ENCODE measurements around the gene PERM1. TPM values are rescaled to one million over a fixed set of nuclear protein-coding genes. Genes with fewer than 3 reads are reported as not detected.

The PERM1 gene
- total and polyA plus RNA-seq, 4 donors = under 0.01 to 0.06 TPM; not detected in 2

DNA sequence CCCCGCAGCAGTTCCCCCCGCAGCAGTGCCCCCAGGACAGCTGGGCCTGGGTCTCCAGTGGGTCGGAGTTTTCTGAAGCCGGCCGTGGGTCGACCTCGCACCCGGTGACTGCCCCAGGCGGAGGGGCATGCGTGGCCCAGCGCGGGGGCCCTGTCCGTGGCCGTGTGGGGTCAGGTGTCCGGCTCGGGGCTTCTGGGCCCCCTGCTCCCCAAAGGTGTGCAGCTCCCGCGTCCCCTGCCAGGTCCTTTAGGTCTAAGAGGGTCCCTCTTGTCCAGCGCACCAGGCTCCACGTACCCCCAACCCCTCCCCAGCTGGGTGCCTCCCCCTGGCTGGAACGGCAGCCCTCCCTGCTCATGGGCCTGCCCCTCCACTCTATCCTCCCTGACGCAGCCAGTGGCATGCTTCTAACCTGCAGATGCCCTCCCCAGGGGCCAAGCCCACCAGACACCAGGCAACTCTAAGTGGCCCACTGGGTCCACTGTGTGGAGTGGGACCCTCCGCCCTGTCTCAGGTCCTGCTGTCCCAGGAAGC is 23.9 kb upstream of the PERM1 start:
- WGBS = 58% methylated on average over 23 of the region's 23 CpGs
- TF ChIP-seq SP1 (IDR thresholded peaks at IDR 0.05) (no peak), EGR1 (IDR thresholded peaks at IDR 0.05; ENCODE audit: low read depth in 2 of 2) (no peak), FOXA1 (IDR thresholded peaks at IDR 0.05) (no peak), HNF4G (IDR thresholded peaks at IDR 0.05) (no peak), GABPA (IDR thresholded peaks at IDR 0.05 in 1 of 2, conservative IDR thresholded peaks at IDR 0.05 in 1 of 2) (no peak), RAD21 (IDR thresholded peaks at IDR 0.05) (no peak)
- TF ChIP-seq, protein P1, sequence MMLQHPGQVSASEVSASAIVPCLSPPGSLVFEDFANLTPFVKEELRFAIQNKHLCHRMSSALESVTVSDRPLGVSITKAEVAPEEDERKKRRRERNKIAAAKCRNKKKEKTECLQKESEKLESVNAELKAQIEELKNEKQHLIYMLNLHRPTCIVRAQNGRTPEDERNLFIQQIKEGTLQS (IDR thresholded peaks at IDR 0.05) = no peak
- TF ChIP-seq, protein P2, sequence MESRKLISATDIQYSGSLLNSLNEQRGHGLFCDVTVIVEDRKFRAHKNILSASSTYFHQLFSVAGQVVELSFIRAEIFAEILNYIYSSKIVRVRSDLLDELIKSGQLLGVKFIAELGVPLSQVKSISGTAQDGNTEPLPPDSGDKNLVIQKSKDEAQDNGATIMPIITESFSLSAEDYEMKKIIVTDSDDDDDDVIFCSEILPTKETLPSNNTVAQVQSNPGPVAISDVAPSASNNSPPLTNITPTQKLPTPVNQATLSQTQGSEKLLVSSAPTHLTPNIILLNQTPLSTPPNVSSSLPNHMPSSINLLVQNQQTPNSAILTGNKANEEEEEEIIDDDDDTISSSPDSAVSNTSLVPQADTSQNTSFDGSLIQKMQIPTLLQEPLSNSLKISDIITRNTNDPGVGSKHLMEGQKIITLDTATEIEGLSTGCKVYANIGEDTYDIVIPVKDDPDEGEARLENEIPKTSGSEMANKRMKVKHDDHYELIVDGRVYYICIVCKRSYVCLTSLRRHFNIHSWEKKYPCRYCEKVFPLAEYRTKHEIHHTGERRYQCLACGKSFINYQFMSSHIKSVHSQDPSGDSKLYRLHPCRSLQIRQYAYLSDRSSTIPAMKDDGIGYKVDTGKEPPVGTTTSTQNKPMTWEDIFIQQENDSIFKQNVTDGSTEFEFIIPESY (IDR thresholded peaks at IDR 0.05) = no peak

GRCh38 chr1:1004780-1005697 is 23.1 kb upstream of the PERM1 start:
- no peaks in the 10 kb centered on the region for H3K9me3 ChIP-seq (ENCODE audit: control insufficient read depth in 4 of 4, low read length in 3 of 4)
- H3K4me3 ChIP-seq (ENCODE audit: low read depth in 1 of 3, low read length in 3 of 3) = peak overlapping the region in 2 of 3 donors; percentile 41 to 49
- peak overlapping the region in 1 of 2 donors; percentile 81 for H3K9ac ChIP-seq (ENCODE audit: low read depth in 1 of 2, low read length in 2 of 2)
- H3K36me3 ChIP-seq (ENCODE audit: control insufficient read depth in 4 of 4, insufficient read depth in 3 of 4, low read depth in 1 of 4, low read length in 3 of 4) = no peaks in the 10 kb centered on the region
- peak overlapping the region; percentile 90 to 97 for H3K27ac ChIP-seq (ENCODE audit: low read depth in 1 of 2, low read length in 2 of 2)
- H3K4me1 ChIP-seq (ENCODE audit: control insufficient read depth in 4 of 4, insufficient read depth in 4 of 4, low read length in 3 of 4) = peaks cover 6 to 35% (median 28%) of the 10 kb centered on the region in 4 donors
- no peaks in the 10 kb centered on the region for H3K27me3 ChIP-seq (ENCODE audit: control insufficient read depth in 4 of 4, insufficient read depth in 4 of 4, low read length in 3 of 4)
- TF ChIP-seq MAX (IDR thresholded peaks at IDR 0.05) (peak; percentile 44), TAF1 (conservative IDR thresholded peaks at IDR 0.05) (no peak), YY1 (IDR thresholded peaks at IDR 0.05) (peak; percentile 69), HNF4A (conservative IDR thresholded peaks at IDR 0.05) (peak in 1 of 2 donors; percentile 38), RXRA (IDR thresholded peaks at IDR 0.05) (peak in 1 of 2 donors; percentile 16), SP1 (IDR thresholded peaks at IDR 0.05) (peak; percentile 44)
- DNase-seq (ENCODE audit: low spot score) = no peak
- WGBS = 30% methylated on average over 21 of the region's 21 CpGs

More for the DNA sequence above, 23.9 kb upstream of the PERM1 start:
- Histone ChIP-seq H3K4me1 (ENCODE audit: control insufficient read depth in 4 of 4, insufficient read depth in 4 of 4, low read length in 3 of 4) (peaks cover 6 to 29% (median 20%) of the 10 kb centered on the region in 4 donors), H3K9ac (ENCODE audit: low read depth in 1 of 2, low read length in 2 of 2) (peak overlapping the region in 1 of 2 donors; percentile 81), H3K36me3 (ENCODE audit: control insufficient read depth in 4 of 4, insufficient read depth in 3 of 4, low read depth in 1 of 4, low read length in 3 of 4) (no peaks in the 10 kb centered on the region), H3K9me3 (ENCODE audit: control insufficient read depth in 4 of 4, low read length in 3 of 4) (no peaks in the 10 kb centered on the region), H3K4me3 (ENCODE audit: low read depth in 1 of 3, low read length in 3 of 3) (peak overlapping the region in 2 of 3 donors; percentile 40 to 49), H3K27me3 (ENCODE audit: control insufficient read depth in 4 of 4, insufficient read depth in 4 of 4, low read length in 3 of 4) (no peaks in the 10 kb centered on the region), H3K27ac (ENCODE audit: low read depth in 1 of 2, low read length in 2 of 2) (peak overlapping the region; percentile 90 to 97)
- DNase-seq (ENCODE audit: low spot score) = no peak

DNA sequence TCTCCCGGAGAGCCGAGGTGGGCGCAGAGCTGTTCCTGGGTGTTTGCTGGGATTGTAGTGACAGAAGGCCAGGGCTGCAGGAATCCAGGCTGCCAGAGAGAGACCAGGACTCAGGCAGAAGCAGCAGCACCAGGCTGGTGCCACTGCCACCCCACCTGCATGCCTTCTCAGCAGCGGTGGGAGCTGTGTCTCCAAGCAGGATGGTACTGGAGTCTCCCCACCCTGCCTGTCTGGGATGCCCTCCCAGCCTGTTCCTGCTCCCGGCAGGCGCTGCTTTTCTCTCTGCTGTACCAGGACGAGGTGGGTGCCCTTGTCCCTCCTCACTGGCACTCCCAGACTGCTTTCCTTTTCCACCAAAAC is 22.5 kb upstream of the PERM1 start:
- no peak overlapping the region for H3K9ac ChIP-seq (ENCODE audit: low read depth in 1 of 2, low read length in 2 of 2)
- WGBS = 75% methylated on average over 7 of the region's 7 CpGs
- DNase-seq (ENCODE audit: low spot score) = no peak
- no peak overlapping the region for H3K4me3 ChIP-seq (ENCODE audit: low read depth in 1 of 3, low read length in 3 of 3)
- H3K4me1 ChIP-seq (ENCODE audit: control insufficient read depth in 4 of 4, insufficient read depth in 4 of 4, low read length in 3 of 4) = peaks cover 6 to 39% (median 34%) of the 10 kb centered on the region in 4 donors
- peaks cover 0 to 5% (median 0%) of the 10 kb centered on the region in 4 donors for H3K27me3 ChIP-seq (ENCODE audit: control insufficient read depth in 4 of 4, insufficient read depth in 4 of 4, low read length in 3 of 4)
- no peaks in the 10 kb centered on the region for H3K36me3 ChIP-seq (ENCODE audit: control insufficient read depth in 4 of 4, insufficient read depth in 3 of 4, low read depth in 1 of 4, low read length in 3 of 4)
- H3K9me3 ChIP-seq (ENCODE audit: control insufficient read depth in 4 of 4, low read length in 3 of 4) = no peaks in the 10 kb centered on the region
- no peak overlapping the region for H3K27ac ChIP-seq (ENCODE audit: low read depth in 1 of 2, low read length in 2 of 2)
- no peak for TF ChIP-seq FOXA2 (IDR thresholded peaks at IDR 0.05)
- no peak for TF ChIP-seq HNF4A (conservative IDR thresholded peaks at IDR 0.05)
- no peak for TF ChIP-seq REST (IDR thresholded peaks at IDR 0.05)
- no peak for TF ChIP-seq GABPA (IDR thresholded peaks at IDR 0.05 in 1 of 2, conservative IDR thresholded peaks at IDR 0.05 in 1 of 2)
- no peak for TF ChIP-seq MAX (IDR thresholded peaks at IDR 0.05)
- no peak for TF ChIP-seq SP1 (IDR thresholded peaks at IDR 0.05)
- no peak for TF ChIP-seq NR2F2 (IDR thresholded peaks at IDR 0.05)
- TF ChIP-seq, protein P2 (IDR thresholded peaks at IDR 0.05) = no peak
- no peak for TF ChIP-seq YY1 (IDR thresholded peaks at IDR 0.05)
- TF ChIP-seq, protein P1 (IDR thresholded peaks at IDR 0.05) = no peak
- TF ChIP-seq JUND (IDR thresholded peaks at IDR 0.05) = no peak

Data from liver (tissue), 9 donors.